HG03039 (cell line): ENCODE measurements around the gene ARHGAP6.

ENCODE experiments used
- ATAC-seq: cut with Tn5 transposase; IDR thresholded peaks from one replicate; pipeline ENCODE4 v1.9.1; 2021; ENCODE audit warnings: mild to moderate bottlenecking, moderate library complexity; ENCODE audit not compliant: unreplicated experiment

ARHGAP6 gene

GRCh38 chrX:11465648-11466411, 199.9 kb downstream of the ARHGAP6 start:
- no peak for ATAC-seq

- no peak for ATAC-seq
These were observed 200.8 kb downstream of the ARHGAP6 start for GRCh38 chrX:11464836-11465463.

DNA sequence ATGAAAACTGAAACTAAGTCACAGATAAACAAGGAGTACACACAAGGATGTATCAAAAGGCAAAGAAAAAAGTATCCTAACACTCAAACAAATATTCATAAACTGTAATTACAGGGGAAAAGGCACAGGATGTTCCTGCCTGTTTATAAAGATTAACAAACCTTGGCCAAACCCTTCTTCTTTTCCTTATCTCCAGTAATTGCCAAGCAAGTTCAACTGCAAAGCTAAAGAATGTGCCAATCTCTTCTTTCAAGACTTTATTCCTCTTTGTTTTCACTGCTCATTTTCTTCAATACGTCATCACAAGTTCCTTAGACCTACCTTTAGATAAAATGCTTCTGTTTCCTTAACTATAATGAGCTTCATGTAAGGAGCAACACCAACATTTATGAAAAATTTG, 201.3 kb downstream of the ARHGAP6 start:
- ATAC-seq, result no peak

DNA sequence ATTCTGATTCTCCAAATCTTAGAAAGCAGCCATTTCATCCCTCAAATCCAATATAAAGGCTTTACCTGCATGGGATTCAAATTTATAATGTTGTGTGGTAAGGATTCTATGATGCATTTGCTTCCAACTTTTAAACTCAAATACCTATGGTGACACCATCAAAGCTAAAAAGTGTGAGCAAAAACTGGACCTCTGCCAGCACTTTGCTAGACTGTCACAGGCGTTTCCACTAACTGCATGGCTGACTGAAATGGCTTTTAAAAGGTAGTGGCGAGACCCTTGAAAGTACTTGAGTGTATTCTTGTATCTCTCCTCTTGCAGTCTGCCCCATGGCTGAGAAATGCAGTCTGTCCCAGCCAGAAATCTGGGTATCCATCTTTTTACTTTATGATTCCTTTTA, 203.1 kb downstream of the ARHGAP6 start:
- ATAC-seq, result no peak

GRCh38 chrX:11462136-11462535, 203.6 kb downstream of the ARHGAP6 start:
- ATAC-seq, result no peak

DNA sequence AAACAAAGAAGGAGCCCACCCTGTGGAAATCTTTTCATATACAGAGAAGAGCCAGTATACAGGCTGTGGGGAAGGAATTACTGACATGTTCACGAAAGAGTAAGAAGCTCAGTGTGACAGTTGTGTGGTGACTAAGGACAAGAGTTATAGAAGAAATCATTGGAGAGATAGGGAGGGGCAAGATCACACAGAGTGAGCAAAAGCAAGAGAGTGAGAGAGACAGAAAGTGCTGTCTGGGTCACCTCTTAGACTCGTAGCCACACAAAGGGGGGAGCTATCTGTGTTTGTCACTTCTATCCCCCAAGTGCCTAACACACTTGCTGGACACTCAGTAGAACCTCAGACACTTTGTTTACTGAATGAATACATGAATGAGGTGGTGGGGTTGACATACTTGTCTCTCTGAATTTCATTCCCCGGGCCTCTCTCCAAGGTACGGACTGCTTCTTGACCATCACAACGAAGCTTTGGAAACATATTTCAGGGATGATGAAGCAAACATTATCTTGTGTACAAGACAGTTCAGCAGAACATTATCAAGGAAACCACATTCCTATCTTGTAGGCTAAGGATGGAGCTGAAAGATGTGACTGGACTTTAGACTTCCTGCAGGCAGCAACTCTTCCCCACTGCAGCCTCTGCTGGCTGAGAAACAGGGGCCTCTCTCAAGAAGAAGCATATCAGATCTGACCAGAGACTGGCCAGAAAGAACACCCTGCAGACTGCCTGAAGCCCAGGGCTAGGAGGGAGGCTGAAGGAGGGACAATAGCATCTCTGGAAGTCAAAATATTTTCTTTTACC, 204.3 kb downstream of the ARHGAP6 start:
- no peak for ATAC-seq

- no peak for ATAC-seq
These were observed 205.4 kb downstream of the ARHGAP6 start for GRCh38 chrX:11460347-11460746.

DNA sequence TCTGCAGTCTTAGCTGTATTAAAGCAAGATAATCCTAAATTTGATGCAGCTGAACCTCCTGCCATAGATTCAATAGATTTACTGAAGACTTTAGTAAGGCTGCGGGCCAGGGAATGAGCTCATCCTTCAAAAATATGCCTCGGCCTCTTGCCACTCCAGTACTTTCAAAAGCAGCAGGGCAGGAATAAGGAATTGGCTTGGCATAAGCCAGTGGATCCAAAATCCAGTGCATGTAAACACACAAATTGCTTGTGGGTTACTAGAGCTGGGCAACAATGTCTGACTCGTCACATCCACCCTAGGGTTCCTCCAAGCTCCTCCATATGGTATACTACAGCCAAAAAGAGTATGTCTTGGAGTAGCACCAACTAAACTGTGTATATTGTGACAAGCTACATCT, 207.6 kb downstream of the ARHGAP6 start:
- no peak for ATAC-seq

DNA sequence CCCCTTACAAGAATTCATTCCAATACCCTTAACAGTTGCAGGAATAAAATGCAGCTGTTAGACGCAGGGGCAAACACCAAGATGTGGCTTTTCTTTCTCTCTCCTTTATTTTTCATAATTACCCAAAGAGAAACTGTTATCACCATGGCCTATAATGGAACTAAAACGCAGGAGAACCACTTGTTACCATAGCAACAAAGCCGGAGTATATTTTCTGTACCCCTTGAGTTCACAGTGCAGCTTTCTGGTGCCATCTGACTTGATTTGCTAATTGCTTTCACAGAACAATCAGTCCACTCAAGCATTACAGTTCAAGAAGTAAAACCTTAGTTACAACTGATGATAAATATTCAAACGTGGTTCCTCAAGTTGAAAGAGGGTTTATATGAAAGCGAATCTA, 214.6 kb downstream of the ARHGAP6 start:
- ATAC-seq, result no peak

DNA sequence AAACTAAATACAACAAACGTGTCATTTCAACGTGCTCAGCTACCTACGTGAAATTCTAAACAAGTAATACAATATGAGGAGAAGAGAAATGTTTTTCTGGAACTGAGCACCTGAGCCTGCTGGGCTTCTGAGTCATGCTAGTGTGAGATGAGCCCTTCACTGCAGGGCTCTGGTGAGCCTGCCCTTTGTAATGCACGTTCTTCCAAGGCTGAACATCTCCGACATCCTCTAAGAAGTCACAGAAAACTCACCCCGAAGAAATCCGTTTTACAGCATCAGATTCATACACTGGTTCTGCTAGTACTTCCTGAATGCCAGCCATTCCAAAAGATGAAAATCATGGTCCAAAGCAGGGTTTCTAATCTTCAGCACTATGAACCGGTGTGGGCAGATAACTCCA, 215.4 kb downstream of the ARHGAP6 start:
- ATAC-seq, result no peak

DNA sequence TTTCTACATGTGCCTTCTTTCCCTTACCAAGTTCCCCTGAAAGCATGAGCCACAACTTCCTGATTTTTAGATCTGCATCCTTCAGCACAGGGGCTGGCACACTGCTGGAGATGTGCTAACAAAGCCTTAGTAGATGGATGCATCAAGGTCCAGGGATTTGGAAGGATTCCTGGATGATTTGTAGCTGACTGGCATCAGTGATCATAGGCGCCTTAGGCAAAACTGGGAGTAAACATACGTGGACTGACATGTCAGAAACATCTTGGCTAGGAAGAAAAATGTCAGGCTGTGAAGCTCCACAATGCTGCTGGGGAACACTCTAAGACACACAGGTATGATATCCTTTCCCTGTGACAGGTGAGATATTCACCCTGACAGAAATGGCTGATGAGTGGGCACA, 216.1 kb downstream of the ARHGAP6 start:
- no peak for ATAC-seq

DNA sequence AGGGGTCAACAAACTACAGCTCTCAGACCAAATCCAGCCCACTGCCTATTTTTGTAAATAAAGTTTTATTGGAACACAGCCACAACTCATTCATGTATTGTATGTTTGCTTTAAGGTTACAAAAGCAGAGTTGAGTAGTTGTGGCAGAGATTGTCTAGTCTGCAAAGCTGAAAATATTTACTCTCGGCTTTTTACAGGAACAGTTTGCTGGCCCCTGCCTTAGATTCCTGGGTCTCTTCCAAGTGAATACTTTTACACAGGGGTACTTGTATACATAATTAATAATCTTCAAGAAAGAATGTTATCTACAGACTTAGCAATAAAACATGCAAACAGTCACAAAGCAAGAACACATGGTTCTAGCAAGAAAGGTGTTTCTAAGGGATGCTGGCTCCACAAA, 218.3 kb downstream of the ARHGAP6 start:
- ATAC-seq, result no peak

DNA sequence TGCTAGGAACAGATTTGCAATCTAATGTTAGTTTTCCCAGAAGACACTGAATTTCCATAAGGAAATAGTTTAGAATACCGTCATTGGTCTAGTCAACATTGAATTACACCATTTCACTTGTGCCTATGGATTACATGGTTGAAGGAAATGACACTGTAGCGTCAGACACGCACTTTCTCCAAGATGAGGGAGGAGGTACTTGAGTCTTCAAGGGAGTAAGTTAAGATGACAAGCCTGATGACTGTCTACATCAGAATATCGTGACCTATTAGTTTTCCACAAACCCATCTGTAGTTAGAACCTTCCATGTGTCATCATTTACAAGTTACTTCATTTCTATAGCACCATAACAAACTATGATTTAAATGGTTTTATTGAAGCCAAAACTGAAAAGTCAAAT, 218.8 kb downstream of the ARHGAP6 start:
- no peak for ATAC-seq

DNA sequence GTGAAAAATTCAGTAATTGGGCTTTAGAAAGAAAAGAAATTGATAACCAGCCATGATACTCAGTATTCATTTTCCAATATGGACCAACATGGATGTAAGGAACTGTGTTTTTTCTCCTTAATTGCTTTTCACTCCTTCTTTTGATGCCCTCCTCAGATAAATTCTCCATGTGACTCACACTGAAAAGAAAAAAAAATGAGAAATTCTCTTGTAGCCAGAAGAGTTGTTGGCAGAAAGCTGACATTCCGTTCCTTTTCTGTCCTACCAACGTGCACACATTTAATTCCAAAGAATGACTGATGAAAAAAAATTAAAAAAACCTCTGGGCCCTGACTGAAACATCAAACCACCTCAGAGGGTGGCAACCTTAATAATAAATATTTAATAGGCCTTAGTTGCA, 219.4 kb downstream of the ARHGAP6 start:
- no peak for ATAC-seq

GRCh38 chrX:11445540-11445939, 220.2 kb downstream of the ARHGAP6 start:
- ATAC-seq, result no peak

GRCh38 chrX:11444052-11444451, 221.7 kb downstream of the ARHGAP6 start:
- no peak for ATAC-seq

DNA sequence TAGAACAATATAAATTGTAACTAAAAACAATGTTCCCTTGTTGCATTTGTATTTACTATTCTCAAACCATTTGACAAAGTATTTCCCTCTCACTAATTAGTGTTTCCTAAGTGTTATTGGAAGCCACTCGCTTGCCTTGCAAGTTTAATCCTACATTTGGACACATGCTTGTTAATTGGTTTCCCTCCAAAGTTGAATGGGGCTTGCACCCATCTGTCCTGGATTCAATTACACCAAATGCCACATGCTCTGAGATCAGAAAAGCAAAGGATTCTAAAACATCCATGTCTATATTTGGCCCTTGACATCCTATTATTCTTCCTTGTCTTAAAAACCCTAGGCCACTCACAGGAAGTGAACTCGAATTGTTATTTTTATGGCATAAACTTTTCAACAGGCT, 225.9 kb downstream of the ARHGAP6 start:
- ATAC-seq, result no peak

DNA sequence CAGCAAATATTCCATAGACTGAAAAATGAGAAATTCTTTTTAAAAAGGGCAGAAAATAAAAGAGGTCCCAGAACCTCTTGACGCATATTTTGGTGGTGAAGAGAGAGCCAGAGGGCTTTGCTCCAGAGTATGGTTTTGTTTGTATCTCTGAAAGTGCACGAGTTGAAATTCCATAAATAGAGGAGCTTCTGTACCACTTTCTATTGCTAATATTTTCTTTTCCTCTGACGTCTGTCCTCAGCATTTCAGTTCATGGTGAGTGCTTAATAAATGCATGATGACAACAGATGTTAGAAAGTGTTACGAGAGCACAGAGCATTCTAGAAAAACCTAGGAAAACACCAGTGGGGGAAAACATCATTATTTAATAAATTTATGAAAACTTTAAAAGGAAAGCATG, 227.0 kb downstream of the ARHGAP6 start:
- ATAC-seq, result no peak

- ATAC-seq, result no peak
These were observed 227.4 kb downstream of the ARHGAP6 start for GRCh38 chrX:11438380-11438723.

DNA sequence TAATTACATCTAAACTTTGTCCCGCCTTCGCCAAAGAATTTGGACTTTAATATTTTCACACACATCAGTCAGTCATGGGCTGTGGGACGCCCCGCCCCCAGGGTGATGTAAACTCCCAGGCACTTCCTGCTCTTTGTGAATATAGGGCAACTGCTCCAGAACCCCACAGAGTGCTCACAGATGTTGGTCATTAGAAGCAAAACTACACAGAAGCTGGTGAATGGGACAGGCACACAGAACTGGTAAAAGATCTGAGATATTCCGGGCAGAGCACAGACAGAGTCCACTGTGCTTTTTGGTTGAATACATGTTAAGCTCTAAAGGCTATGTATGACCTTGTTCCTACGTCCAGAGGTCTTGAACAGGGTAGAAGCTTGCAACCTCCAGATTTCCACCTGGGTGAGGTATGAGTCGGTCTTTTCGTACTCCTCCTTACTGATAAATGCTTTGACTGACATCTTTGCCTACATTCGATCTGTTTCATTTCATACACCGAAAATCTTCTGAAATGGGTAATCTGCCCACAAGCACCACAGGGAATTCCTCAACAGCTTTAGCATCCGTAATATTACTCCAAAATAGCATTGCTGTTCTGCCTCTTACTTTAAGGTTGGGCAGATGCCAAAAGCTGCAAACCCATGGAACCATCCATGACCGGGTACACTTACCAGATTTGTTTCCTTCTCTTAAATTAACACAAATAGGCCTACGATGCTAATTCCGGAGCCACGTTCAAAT, 227.9 kb downstream of the ARHGAP6 start:
- no peak for ATAC-seq

GRCh38 chrX:11435568-11435967, 230.2 kb downstream of the ARHGAP6 start:
- no peak for ATAC-seq
